SK-N-SH treated with all-trans-retinoic acid at 6 μM for 48 hours (cell line): ENCODE measurements around the gene CRACR2B.

Experiments used
- ATAC-seq: fragments of 200-7000 bp; cut with Tn5 transposase; 3 replicates; pipeline ENCODE4 v1.9.1; 2020; ENCODE audit warnings: mild to moderate bottlenecking, moderate library complexity
- ARNTL ChIP-seq: fragments of 450-650 bp; formaldehyde crosslinking; IDR thresholded peaks from 2 replicates; pipeline ENCODE4 v1.5.0; 2020; ENCODE audit warnings: low read depth, mild to moderate bottlenecking, moderate library complexity, borderline replicate concordance
- BACH2 ChIP-seq: fragments of 250-450 bp; sonication (Bioruptor Pico); IDR thresholded peaks from 2 replicates; pipeline ENCODE4 v1.9.0; 2021; ENCODE audit warnings: mild to moderate bottlenecking, borderline replicate concordance
- ESRRG ChIP-seq: fragments of 250-450 bp; sonication (Bioruptor Pico); IDR thresholded peaks from 2 replicates; pipeline ENCODE4 v1.6.1; 2021; ENCODE audit warnings: mild to moderate bottlenecking
- GLIS3 ChIP-seq: fragments of 250-450 bp; sonication (Bioruptor Pico); IDR thresholded peaks from 2 replicates; pipeline ENCODE4 v1.5.0; 2020; ENCODE audit warnings: mild to moderate bottlenecking, moderate library complexity
- ISL1 ChIP-seq: fragments of 250-450 bp; sonication (Bioruptor Pico); IDR thresholded peaks from 2 replicates; pipeline ENCODE4 v2.1.2; 2022; ENCODE audit warnings: mild to moderate bottlenecking, moderate library complexity
- ZFP3 ChIP-seq: fragments of 250-450 bp; sonication (Bioruptor Pico); IDR thresholded peaks from 2 replicates; pipeline ENCODE4 v1.5.0; 2020; ENCODE audit warnings: mild to moderate bottlenecking, moderate library complexity
- ZFP30 ChIP-seq: fragments of 450-650 bp; formaldehyde crosslinking; IDR thresholded peaks from 2 replicates; pipeline ENCODE4 v1.5.0; 2022; ENCODE audit warnings: mild to moderate bottlenecking, moderate library complexity
- ZNF565 ChIP-seq: fragments of 450-650 bp; formaldehyde crosslinking; conservative IDR thresholded peaks from 2 replicates; pipeline ENCODE4 v1.5.0; 2020; ENCODE audit warnings: low read depth, mild to moderate bottlenecking, moderate library complexity
- ZNF70 ChIP-seq: fragments of 450-650 bp; formaldehyde crosslinking; IDR thresholded peaks from 2 replicates; pipeline ENCODE4 v1.5.0; 2020; ENCODE audit warnings: mild to moderate bottlenecking, moderate library complexity
- ZNF8 ChIP-seq: fragments of 450-650 bp; formaldehyde crosslinking; IDR thresholded peaks from 2 replicates; pipeline ENCODE4 v1.5.0; 2020; ENCODE audit warnings: mild to moderate bottlenecking, moderate library complexity
- TF ChIP-seq, protein P1 (sequence below): fragments of 250-450 bp; sonication (Bioruptor Pico); IDR thresholded peaks from 2 replicates; pipeline ENCODE4 v1.8.0; 2021; ENCODE audit warnings: low read depth, mild to moderate bottlenecking, moderate library complexity, borderline replicate concordance
- TF ChIP-seq, protein P2 (sequence below): fragments of 250-450 bp; sonication (Bioruptor Pico); IDR thresholded peaks from 2 replicates; pipeline ENCODE4 v1.5.1; 2021; ENCODE audit warnings: mild to moderate bottlenecking, moderate library complexity

The CRACR2B gene

DNA sequence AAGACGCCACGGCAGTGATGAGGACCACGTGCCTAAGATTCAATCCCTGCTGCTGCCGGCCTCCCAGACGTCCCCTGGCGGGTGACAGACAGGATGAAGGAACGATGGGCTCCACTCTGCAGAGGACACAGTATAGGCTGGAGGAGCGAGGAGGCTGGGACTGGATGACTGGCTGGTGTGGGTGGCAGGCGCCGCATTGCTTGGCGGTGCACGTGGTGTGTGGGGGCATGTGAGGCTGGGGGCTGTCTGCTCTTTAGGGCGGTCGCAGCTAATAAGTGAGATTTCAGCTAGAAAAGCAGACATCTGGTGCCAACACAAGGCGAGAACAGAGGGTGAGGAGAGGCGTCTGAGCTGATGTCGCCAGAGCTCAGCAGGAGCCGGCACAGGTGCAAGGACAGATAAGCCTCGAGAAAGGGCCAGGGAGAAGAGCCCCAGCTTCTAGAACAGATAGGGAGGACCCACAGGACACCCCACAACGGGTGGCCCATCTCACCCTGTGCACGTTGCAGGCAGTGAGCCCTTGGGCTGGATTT is 48.1 kb downstream of the CRACR2B start:
- TF ChIP-seq BACH2 (CRISPR knock-in tag) (no peak), ESRRG (no peak)
- TF ChIP-seq, protein P1, sequence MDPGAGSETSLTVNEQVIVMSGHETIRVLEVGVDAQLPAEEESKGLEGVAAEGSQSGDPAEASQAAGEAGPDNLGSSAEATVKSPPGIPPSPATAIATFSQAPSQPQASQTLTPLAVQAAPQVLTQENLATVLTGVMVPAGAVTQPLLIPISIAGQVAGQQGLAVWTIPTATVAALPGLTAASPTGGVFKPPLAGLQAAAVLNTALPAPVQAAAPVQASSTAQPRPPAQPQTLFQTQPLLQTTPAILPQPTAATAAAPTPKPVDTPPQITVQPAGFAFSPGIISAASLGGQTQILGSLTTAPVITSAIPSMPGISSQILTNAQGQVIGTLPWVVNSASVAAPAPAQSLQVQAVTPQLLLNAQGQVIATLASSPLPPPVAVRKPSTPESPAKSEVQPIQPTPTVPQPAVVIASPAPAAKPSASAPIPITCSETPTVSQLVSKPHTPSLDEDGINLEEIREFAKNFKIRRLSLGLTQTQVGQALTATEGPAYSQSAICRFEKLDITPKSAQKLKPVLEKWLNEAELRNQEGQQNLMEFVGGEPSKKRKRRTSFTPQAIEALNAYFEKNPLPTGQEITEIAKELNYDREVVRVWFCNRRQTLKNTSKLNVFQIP (CRISPR knock-in tag), result no peak

DNA sequence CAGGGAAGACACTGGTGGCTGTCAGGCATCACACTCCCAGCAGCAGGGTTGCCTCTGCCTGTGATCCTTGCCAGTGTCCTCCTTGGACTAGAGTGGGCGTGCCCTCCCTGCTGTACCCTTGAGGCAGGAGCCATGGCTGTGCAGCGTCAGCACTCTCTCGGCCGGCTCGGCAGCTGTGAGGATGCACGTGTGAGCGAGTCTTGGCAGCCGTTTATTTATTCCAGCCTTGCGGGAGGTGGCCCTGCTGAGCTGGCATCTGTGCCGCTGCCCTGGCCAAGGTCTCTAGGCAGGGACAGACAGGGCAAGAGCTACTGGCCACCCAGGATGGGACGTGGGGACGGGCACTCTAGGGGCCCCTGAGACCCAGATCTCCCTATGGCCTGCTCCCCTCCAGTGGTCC is 48.8 kb downstream of the CRACR2B start:
- TF ChIP-seq ARNTL (CRISPR knock-in tag) (no peak), ZFP30 (CRISPR knock-in tag) (no peak), ZNF70 (CRISPR knock-in tag) (no peak), ISL1 (no peak)
- TF ChIP-seq, protein P2, sequence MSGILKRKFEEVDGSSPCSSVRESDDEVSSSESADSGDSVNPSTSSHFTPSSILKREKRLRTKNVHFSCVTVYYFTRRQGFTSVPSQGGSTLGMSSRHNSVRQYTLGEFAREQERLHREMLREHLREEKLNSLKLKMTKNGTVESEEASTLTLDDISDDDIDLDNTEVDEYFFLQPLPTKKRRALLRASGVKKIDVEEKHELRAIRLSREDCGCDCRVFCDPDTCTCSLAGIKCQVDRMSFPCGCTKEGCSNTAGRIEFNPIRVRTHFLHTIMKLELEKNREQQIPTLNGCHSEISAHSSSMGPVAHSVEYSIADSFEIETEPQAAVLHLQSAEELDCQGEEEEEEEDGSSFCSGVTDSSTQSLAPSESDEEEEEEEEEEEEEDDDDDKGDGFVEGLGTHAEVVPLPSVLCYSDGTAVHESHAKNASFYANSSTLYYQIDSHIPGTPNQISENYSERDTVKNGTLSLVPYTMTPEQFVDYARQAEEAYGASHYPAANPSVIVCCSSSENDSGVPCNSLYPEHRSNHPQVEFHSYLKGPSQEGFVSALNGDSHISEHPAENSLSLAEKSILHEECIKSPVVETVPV (CRISPR knock-in tag), result no peak
- TF ChIP-seq, protein P1 (CRISPR knock-in tag), result no peak
- no peak for ATAC-seq

More for the DNA sequence above, 48.1 kb downstream of the CRACR2B start:
- ATAC-seq, result no peak

DNA sequence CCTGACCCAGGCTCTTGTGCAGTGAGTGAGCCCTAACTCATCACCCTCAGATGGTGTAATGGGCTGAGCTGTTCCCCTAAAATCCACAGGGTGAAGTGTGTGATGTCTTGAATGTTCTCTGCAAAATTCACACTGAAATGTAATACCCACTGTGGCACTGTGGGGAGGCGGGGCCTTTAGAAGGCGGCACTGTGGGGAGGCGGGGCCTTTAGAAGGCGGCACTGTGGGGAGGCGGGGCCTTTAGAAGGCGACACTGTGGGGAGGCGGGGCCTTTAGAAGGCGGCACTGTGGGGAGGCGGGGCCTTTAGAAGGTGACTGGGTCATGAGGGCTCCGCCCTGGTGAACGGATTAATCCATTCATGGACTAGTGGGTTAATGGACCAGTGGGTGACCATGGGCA is 49.8 kb downstream of the CRACR2B start:
- ATAC-seq, result peak; percentile 64

DNA sequence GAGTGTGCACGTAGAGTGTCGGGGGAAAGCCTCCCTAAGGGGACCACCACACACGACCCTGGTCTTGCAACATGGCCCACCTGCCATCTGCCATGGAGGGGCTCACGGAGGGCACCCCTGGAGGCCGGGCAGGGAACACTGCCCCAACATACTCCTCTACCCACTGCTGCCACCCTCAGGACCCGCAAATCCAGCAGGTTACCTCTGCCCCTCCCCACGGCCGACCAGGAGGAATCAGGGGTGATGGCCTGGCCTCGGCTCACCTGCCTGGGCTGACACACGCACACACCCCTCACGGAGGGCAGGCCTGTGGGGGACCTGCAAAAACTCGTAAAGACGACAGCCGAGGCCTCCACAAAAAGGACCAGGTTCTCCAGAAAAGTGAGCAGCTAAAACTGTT is 52.7 kb downstream of the CRACR2B start:
- no peak for ATAC-seq
- TF ChIP-seq ZFP3, result no peak
- no peak for TF ChIP-seq ZNF8
- TF ChIP-seq, protein P2 (CRISPR knock-in tag), result no peak
- TF ChIP-seq BACH2 (CRISPR knock-in tag), result no peak
- no peak for TF ChIP-seq GLIS3
- TF ChIP-seq ZFP30 (CRISPR knock-in tag), result no peak
- TF ChIP-seq ZNF70 (CRISPR knock-in tag), result no peak
- TF ChIP-seq, protein P1 (CRISPR knock-in tag), result no peak
- no peak for TF ChIP-seq ARNTL (CRISPR knock-in tag)
- TF ChIP-seq ZNF565 (CRISPR knock-in tag), result no peak
- TF ChIP-seq, all 23 proteins: peak for 0

More for the DNA sequence above, 49.8 kb downstream of the CRACR2B start:
- TF ChIP-seq ZNF8, result no peak
